ENCODE measurements around the gene UBALD2.
"Not testable (repeated sequence)": the region's sequence is repeated elsewhere in the genome, so short reads cannot be mapped to it uniquely, and the experiment has no call there.

The UBALD2 gene

GRCh38 chr17:76251478-76252039, 13.6 kb upstream of the UBALD2 start:
- Mint-ChIP-seq H3K4me1 (ENCODE audit: low read depth in 2 of 2) (peaks cover 21 to 27% of the 10 kb centered on the region in 2 donors), H3K4me3 (peak overlapping the region; percentile 66 to 75), H3K36me3 (ENCODE audit: insufficient read depth) (peaks cover 6% of the 10 kb centered on the region), H3K9me3 (no peaks in the 10 kb centered on the region), H3K27me3 (no peaks in the 10 kb centered on the region), H3K27ac (peak overlapping the region; percentile 90 to 91)
- ATAC-seq (replicated peaks) = no peak
- DNase-seq = no peak

GRCh38 chr17:76252040-76252954, 12.9 kb upstream of the UBALD2 start:
- peak overlapping the region; percentile 66 to 75 for H3K4me3 Mint-ChIP-seq
- DNase-seq (no peak), ATAC-seq (replicated peaks) (peak; percentile 73)
- peaks cover 24 to 30% of the 10 kb centered on the region in 2 donors for H3K4me1 Mint-ChIP-seq (ENCODE audit: low read depth in 2 of 2)
- peaks cover 0 to 2% of the 10 kb centered on the region in 2 donors for H3K9me3 Mint-ChIP-seq
- H3K36me3 Mint-ChIP-seq (ENCODE audit: insufficient read depth) = peaks cover 6% of the 10 kb centered on the region
- no peaks in the 10 kb centered on the region for H3K27me3 Mint-ChIP-seq
- peak overlapping the region; percentile 90 to 91 for H3K27ac Mint-ChIP-seq

- peak overlapping the region; percentile 90 to 91 for H3K27ac Mint-ChIP-seq
- not testable (repeated sequence) for H3K36me3 Mint-ChIP-seq (ENCODE audit: insufficient read depth); H3K27me3 Mint-ChIP-seq; DNase-seq; H3K9me3 Mint-ChIP-seq; ATAC-seq (replicated peaks)
- peak overlapping the region; percentile 66 to 75 for H3K4me3 Mint-ChIP-seq
- H3K4me1 Mint-ChIP-seq (ENCODE audit: low read depth in 2 of 2) = peaks cover 24 to 28% of the 10 kb centered on the region in 2 donors
These were observed 12.0 kb upstream of the UBALD2 start for GRCh38 chr17:76252967-76253766.

- Mint-ChIP-seq H3K9me3 (peaks cover 0 to 2% of the 10 kb centered on the region in 2 donors), H3K27ac (no peak overlapping the region), H3K4me1 (ENCODE audit: low read depth in 2 of 2) (peaks cover 24 to 28% of the 10 kb centered on the region in 2 donors), H3K4me3 (no peak overlapping the region), H3K27me3 (no peaks in the 10 kb centered on the region), H3K36me3 (ENCODE audit: insufficient read depth) (peaks cover 6% of the 10 kb centered on the region)
- ATAC-seq (replicated peaks) = no peak
- DNase-seq = no peak
These were observed 11.3 kb upstream of the UBALD2 start for GRCh38 chr17:76253841-76254240.

- H3K27me3 Mint-ChIP-seq = no peaks in the 10 kb centered on the region
- peaks cover 24 to 28% of the 10 kb centered on the region in 2 donors for H3K4me1 Mint-ChIP-seq (ENCODE audit: low read depth in 2 of 2)
- H3K4me3 Mint-ChIP-seq = no peak overlapping the region
- peaks cover 6% of the 10 kb centered on the region for H3K36me3 Mint-ChIP-seq (ENCODE audit: insufficient read depth)
- DNase-seq (no peak), ATAC-seq (replicated peaks) (no peak)
- no peak overlapping the region for H3K27ac Mint-ChIP-seq
- H3K9me3 Mint-ChIP-seq = peaks cover 0 to 2% of the 10 kb centered on the region in 2 donors
These were observed 10.9 kb upstream of the UBALD2 start for GRCh38 chr17:76254275-76254674.

- no peak for ATAC-seq (replicated peaks)
- H3K4me1 Mint-ChIP-seq (ENCODE audit: low read depth in 2 of 2) = peaks cover 24 to 28% of the 10 kb centered on the region in 2 donors
- H3K27ac Mint-ChIP-seq = peak overlapping the region in 1 of 2 donors; percentile 73
- peaks cover 0 to 2% of the 10 kb centered on the region in 2 donors for H3K9me3 Mint-ChIP-seq
- no peaks in the 10 kb centered on the region for H3K27me3 Mint-ChIP-seq
- no peak for DNase-seq
- H3K36me3 Mint-ChIP-seq (ENCODE audit: insufficient read depth) = peaks cover 6% of the 10 kb centered on the region
- peak overlapping the region; percentile 60 to 65 for H3K4me3 Mint-ChIP-seq
These were observed 9.2 kb upstream of the UBALD2 start for GRCh38 chr17:76255801-76256429.

- H3K4me1 Mint-ChIP-seq (ENCODE audit: low read depth in 2 of 2) = peaks cover 21 to 25% of the 10 kb centered on the region in 2 donors
These were observed 8.6 kb upstream of the UBALD2 start for GRCh38 chr17:76256430-76257050.

GRCh38 chr17:76260220-76260619, 4.9 kb upstream of the UBALD2 start:
- H3K4me3 Mint-ChIP-seq = no peak overlapping the region
- H3K9me3 Mint-ChIP-seq = peaks cover 0 to 2% of the 10 kb centered on the region in 2 donors
- H3K27me3 Mint-ChIP-seq = no peaks in the 10 kb centered on the region
- H3K27ac Mint-ChIP-seq = no peak overlapping the region
- peaks cover 9% of the 10 kb centered on the region for H3K36me3 Mint-ChIP-seq (ENCODE audit: insufficient read depth)
- ATAC-seq (replicated peaks) (no peak), DNase-seq (no peak)
- peaks cover 25 to 32% of the 10 kb centered on the region in 2 donors for H3K4me1 Mint-ChIP-seq (ENCODE audit: low read depth in 2 of 2)

More at GRCh38 chr17:76256430-76257050, 8.6 kb upstream of the UBALD2 start:
- Mint-ChIP-seq H3K27ac (peak overlapping the region; percentile 72 to 73), H3K4me3 (peak overlapping the region; percentile 60 to 65)
- peak; percentile 82 for ATAC-seq (replicated peaks)
- peak in 1 of 3 experiments; percentile 56 for DNase-seq
- not testable (repeated sequence) for H3K36me3 Mint-ChIP-seq (ENCODE audit: insufficient read depth); H3K9me3 Mint-ChIP-seq; H3K27me3 Mint-ChIP-seq

- no peak for ATAC-seq (replicated peaks)
- no peaks in the 10 kb centered on the region for H3K27me3 Mint-ChIP-seq
- peaks cover 21 to 28% of the 10 kb centered on the region in 2 donors for H3K4me1 Mint-ChIP-seq (ENCODE audit: low read depth in 2 of 2)
- H3K27ac Mint-ChIP-seq = no peak overlapping the region
- peaks cover 11% of the 10 kb centered on the region for H3K36me3 Mint-ChIP-seq (ENCODE audit: insufficient read depth)
- peaks cover 0 to 2% of the 10 kb centered on the region in 2 donors for H3K9me3 Mint-ChIP-seq
- DNase-seq = no peak
- no peak overlapping the region for H3K4me3 Mint-ChIP-seq
These were observed 4.5 kb upstream of the UBALD2 start for GRCh38 chr17:76260669-76261068.

GRCh38 chr17:76261421-76262215, 3.5 kb upstream of the UBALD2 start:
- Mint-ChIP-seq H3K9me3 (peaks cover 0 to 2% of the 10 kb centered on the region in 2 donors), H3K4me1 (ENCODE audit: low read depth in 2 of 2) (peaks cover 22 to 29% of the 10 kb centered on the region in 2 donors), H3K27ac (peak overlapping the region in 1 of 2 donors; percentile 95), H3K27me3 (no peaks in the 10 kb centered on the region), H3K4me3 (no peak overlapping the region), H3K36me3 (ENCODE audit: insufficient read depth) (peaks cover 21% of the 10 kb centered on the region)
- DNase-seq (no peak), ATAC-seq (replicated peaks) (no peak)

- Mint-ChIP-seq H3K36me3 (ENCODE audit: insufficient read depth) (peaks cover 33% of the 10 kb centered on the region), H3K9me3 (no peaks in the 10 kb centered on the region), H3K27ac (peak overlapping the region; percentile 77 to 95), H3K4me1 (ENCODE audit: low read depth in 2 of 2) (peaks cover 28 to 35% of the 10 kb centered on the region in 2 donors), H3K4me3 (peak overlapping the region; percentile 56 to 63), H3K27me3 (no peaks in the 10 kb centered on the region)
- ATAC-seq (replicated peaks) = no peak
- no peak for DNase-seq
These were observed 2.3 kb upstream of the UBALD2 start for GRCh38 chr17:76262732-76263344.
